Activated T-cell treated with anti-CD3 and anti-CD28 coated beads, Interleukin-2, amount 50 U/mL, for 4 hours (primary cell): ENCODE results near the gene PRDM15. TPM values are rescaled to one million over a fixed set of nuclear protein-coding genes. Genes with fewer than 3 reads are reported as not detected.

Source experiments
- ATAC-seq, 2 donors: fragments of 200-7000 bp; cut with Tn5 transposase; one replicate each; pipeline ENCODE4 v1.10.0; 2021
- DNase-seq: peaks from one replicate; pipeline ENCODE4 v3.0.0-alpha.2; 2020
- H3K27me3 Mint-ChIP-seq: one replicate; pipeline ENCODE4 v1.8.0; 2021; ENCODE audit warnings: low read depth, mixed read lengths
- H3K36me3 Mint-ChIP-seq: one replicate; pipeline ENCODE4 v1.8.0; 2022; ENCODE audit warnings: mixed read lengths; ENCODE audit not compliant: insufficient read depth
- H3K4me1 Mint-ChIP-seq: one replicate; pipeline ENCODE4 v1.8.0; 2021; ENCODE audit warnings: low read depth, mixed read lengths
- H3K4me3 Mint-ChIP-seq: one replicate; pipeline ENCODE4 v1.8.0; 2021; ENCODE audit warnings: mild to moderate bottlenecking, moderate library complexity, mixed read lengths
- H3K9me3 Mint-ChIP-seq: one replicate; pipeline ENCODE4 v1.8.0; 2021; ENCODE audit warnings: mixed read lengths
- total RNA-seq, 3 donors: library from RNA; stranded (reverse); gene quantifications; one replicate each; pipeline ENCODE4 v1.2.1, GENCODE V29; 2021

PRDM15 gene
- total RNA-seq, 3 donors from 2014 or later = 10.4 to 11.7 (median 11.4) TPM

GRCh38 chr21:41781050-41781410, 98.1 kb downstream of the PRDM15 start:
- DNase-seq (no peak), ATAC-seq (no peak)
- Mint-ChIP-seq H3K36me3 (no peaks in the 10 kb centered on the region), H3K4me1 (peaks cover 4% of the 10 kb centered on the region), H3K27me3 (peaks cover 62% of the 10 kb centered on the region), H3K4me3 (no peak overlapping the region), H3K9me3 (no peaks in the 10 kb centered on the region)

- peaks cover 64% of the 10 kb centered on the region for H3K27me3 Mint-ChIP-seq
- ATAC-seq = no peak
- H3K4me3 Mint-ChIP-seq = no peak overlapping the region
Measured at GRCh38 chr21:41780337-41781049, 98.7 kb downstream of the PRDM15 start.

GRCh38 chr21:41779659-41780058, 99.5 kb downstream of the PRDM15 start:
- H3K36me3 Mint-ChIP-seq = no peaks in the 10 kb centered on the region
- ATAC-seq (no peak), DNase-seq (no peak)
- peaks cover 73% of the 10 kb centered on the region for H3K27me3 Mint-ChIP-seq
- no peak overlapping the region for H3K4me3 Mint-ChIP-seq
- peaks cover 4% of the 10 kb centered on the region for H3K4me1 Mint-ChIP-seq
- H3K9me3 Mint-ChIP-seq = no peaks in the 10 kb centered on the region

More at GRCh38 chr21:41780337-41781049, 98.7 kb downstream of the PRDM15 start:
- DNase-seq = no peak
- no peaks in the 10 kb centered on the region for H3K9me3 Mint-ChIP-seq
- peaks cover 4% of the 10 kb centered on the region for H3K4me1 Mint-ChIP-seq
- no peaks in the 10 kb centered on the region for H3K36me3 Mint-ChIP-seq

DNA sequence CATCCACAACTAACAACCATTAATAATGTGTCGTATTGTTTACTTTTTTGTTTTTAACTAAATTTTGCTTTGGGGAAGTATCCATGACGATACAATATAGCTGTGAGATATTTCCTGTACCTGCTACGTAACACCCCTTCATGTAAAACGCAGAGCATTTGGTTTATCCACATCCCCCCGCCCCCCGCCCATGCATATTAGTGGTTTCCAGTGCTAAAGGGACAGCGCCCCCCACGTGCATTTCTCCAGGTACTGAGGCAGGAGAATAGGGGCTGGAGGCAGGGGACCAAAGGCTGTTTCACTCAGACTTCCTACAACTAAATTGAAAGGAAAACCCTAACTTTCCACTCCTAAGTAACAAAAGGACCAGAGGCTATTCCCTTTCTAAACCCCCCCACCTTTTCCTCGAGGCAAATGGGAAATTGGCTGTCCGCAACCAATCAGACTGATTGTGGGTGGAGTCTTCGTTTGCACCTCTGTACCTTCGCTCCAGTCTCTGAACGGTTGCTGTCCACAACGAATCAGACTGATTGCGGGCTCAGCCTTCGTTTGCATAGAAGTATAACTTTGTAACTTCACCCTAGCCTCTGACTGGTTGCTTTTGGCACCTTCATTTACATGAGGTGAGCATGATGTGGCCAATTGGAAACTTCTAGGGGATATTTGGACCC, 100.1 kb downstream of the PRDM15 start:
- no peaks in the 10 kb centered on the region for H3K9me3 Mint-ChIP-seq
- DNase-seq (no peak), ATAC-seq (no peak)
- peaks cover 4% of the 10 kb centered on the region for H3K4me1 Mint-ChIP-seq
- no peak overlapping the region for H3K4me3 Mint-ChIP-seq
- H3K27me3 Mint-ChIP-seq = peaks cover 75% of the 10 kb centered on the region
- no peaks in the 10 kb centered on the region for H3K36me3 Mint-ChIP-seq

DNA sequence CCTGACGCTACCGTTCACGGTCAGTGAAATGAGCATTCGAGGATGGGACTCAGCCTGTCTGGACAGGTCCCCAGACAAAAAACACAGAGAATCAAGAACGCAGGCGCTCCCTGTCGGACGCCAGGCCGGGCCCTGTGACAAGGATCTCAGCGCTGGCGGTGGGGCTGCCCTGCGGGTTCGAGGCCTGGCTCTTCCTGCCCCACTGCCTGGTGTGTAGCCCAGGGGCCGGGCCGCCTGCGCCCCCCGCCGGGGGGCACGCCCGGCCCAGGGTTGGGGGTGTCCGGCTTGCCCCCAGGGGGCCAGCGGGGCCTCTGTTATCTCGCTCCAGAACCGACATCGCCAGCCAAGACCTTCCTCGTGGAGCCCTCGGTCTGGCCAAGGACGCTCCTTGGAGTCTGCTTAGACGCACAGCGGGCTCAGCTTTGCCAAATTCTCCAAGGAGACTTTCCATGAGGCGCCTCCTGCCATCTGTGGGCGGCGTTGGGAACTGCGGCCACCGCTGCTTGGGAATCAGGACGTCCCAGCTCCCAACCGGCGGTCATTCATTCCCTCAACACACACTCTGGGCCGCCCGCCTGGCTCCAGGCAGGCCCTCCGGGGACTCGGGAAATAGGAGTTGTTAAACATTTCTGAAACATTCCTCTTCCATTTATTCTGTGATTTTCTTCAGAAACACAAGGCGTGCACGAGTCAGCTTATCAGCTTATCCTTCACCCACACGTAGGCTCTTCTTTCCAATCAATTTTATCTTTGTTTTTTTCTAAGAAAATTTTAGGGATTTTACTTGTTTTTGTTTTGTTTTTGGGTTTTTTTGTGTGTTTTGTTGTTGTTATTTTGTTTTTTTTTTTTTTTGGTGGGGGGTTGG, 101.0 kb downstream of the PRDM15 start:
- no peaks in the 10 kb centered on the region for H3K9me3 Mint-ChIP-seq
- H3K4me1 Mint-ChIP-seq = peaks cover 2% of the 10 kb centered on the region
- H3K36me3 Mint-ChIP-seq = no peaks in the 10 kb centered on the region
- peaks cover 69% of the 10 kb centered on the region for H3K27me3 Mint-ChIP-seq
- no peak for ATAC-seq
- no peak for DNase-seq
- no peak overlapping the region for H3K4me3 Mint-ChIP-seq

- no peak for DNase-seq
- Mint-ChIP-seq H3K36me3 (no peaks in the 10 kb centered on the region), H3K4me3 (no peak overlapping the region), H3K4me1 (peaks cover 2% of the 10 kb centered on the region), H3K9me3 (no peaks in the 10 kb centered on the region), H3K27me3 (peaks cover 70% of the 10 kb centered on the region)
- ATAC-seq = no peak
Measured at GRCh38 chr21:41776778-41777177, 102.4 kb downstream of the PRDM15 start.

GRCh38 chr21:41775149-41775472, 104.0 kb downstream of the PRDM15 start:
- peaks cover 2% of the 10 kb centered on the region for H3K4me1 Mint-ChIP-seq
- H3K36me3 Mint-ChIP-seq = no peaks in the 10 kb centered on the region
- H3K27me3 Mint-ChIP-seq = peaks cover 67% of the 10 kb centered on the region
- no peak for ATAC-seq
- DNase-seq = no peak
- H3K4me3 Mint-ChIP-seq = no peak overlapping the region
- H3K9me3 Mint-ChIP-seq = no peaks in the 10 kb centered on the region

- Mint-ChIP-seq H3K36me3 (no peaks in the 10 kb centered on the region), H3K27me3 (peaks cover 69% of the 10 kb centered on the region), H3K9me3 (no peaks in the 10 kb centered on the region), H3K4me3 (no peak overlapping the region), H3K4me1 (peaks cover under 1% of the 10 kb centered on the region)
- no peak for DNase-seq
- ATAC-seq = no peak
Measured at GRCh38 chr21:41774467-41775148, 104.5 kb downstream of the PRDM15 start.

- ATAC-seq (no peak), DNase-seq (no peak)
- peaks cover 65% of the 10 kb centered on the region for H3K27me3 Mint-ChIP-seq
- no peaks in the 10 kb centered on the region for H3K9me3 Mint-ChIP-seq
- no peak overlapping the region for H3K4me3 Mint-ChIP-seq
- peaks cover 15% of the 10 kb centered on the region for H3K4me1 Mint-ChIP-seq
- no peaks in the 10 kb centered on the region for H3K36me3 Mint-ChIP-seq
Measured at GRCh38 chr21:41772351-41773080, 106.6 kb downstream of the PRDM15 start.

DNA sequence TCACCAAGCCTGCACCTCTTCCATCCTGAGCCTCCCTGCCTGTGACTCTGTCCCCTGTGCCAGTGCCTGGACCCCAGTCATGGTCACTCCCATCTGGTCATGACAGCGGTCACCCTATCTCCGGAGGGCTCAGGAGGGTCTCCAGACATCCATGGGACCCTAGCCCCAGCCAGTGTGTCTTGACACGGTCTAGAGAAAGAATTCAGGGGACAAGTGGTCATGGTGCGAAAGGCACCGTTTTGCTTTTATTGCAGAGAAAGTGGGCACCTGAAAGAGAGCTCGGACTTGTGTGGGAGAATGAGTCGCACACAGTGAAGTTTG, 107.6 kb downstream of the PRDM15 start:
- no peaks in the 10 kb centered on the region for H3K36me3 Mint-ChIP-seq
- H3K9me3 Mint-ChIP-seq = no peaks in the 10 kb centered on the region
- ATAC-seq = no peak
- no peak for DNase-seq
- no peak overlapping the region for H3K4me3 Mint-ChIP-seq
- H3K27me3 Mint-ChIP-seq = peaks cover 66% of the 10 kb centered on the region
- H3K4me1 Mint-ChIP-seq = peaks cover 20% of the 10 kb centered on the region

GRCh38 chr21:41770901-41771624, 108.1 kb downstream of the PRDM15 start:
- no peak for ATAC-seq
- H3K4me3 Mint-ChIP-seq = no peak overlapping the region

GRCh38 chr21:41769933-41770332, 109.2 kb downstream of the PRDM15 start:
- H3K27me3 Mint-ChIP-seq = peaks cover 65% of the 10 kb centered on the region
- ATAC-seq (no peak), DNase-seq (no peak)
- H3K9me3 Mint-ChIP-seq = no peaks in the 10 kb centered on the region
- H3K4me3 Mint-ChIP-seq = no peak overlapping the region
- H3K36me3 Mint-ChIP-seq = no peaks in the 10 kb centered on the region
- H3K4me1 Mint-ChIP-seq = peaks cover 23% of the 10 kb centered on the region

More at GRCh38 chr21:41770901-41771624, 108.1 kb downstream of the PRDM15 start:
- Mint-ChIP-seq H3K27me3 (peaks cover 66% of the 10 kb centered on the region), H3K4me1 (peaks cover 20% of the 10 kb centered on the region), H3K9me3 (no peaks in the 10 kb centered on the region), H3K36me3 (no peaks in the 10 kb centered on the region)
- no peak for DNase-seq

- no peak for ATAC-seq
- H3K9me3 Mint-ChIP-seq = no peaks in the 10 kb centered on the region
- H3K4me1 Mint-ChIP-seq = peaks cover 23% of the 10 kb centered on the region
- no peaks in the 10 kb centered on the region for H3K36me3 Mint-ChIP-seq
- no peak for DNase-seq
- H3K27me3 Mint-ChIP-seq = peaks cover 63% of the 10 kb centered on the region
- no peak overlapping the region for H3K4me3 Mint-ChIP-seq
Measured at GRCh38 chr21:41769521-41769920, 109.6 kb downstream of the PRDM15 start.
